ENCODE results near the gene DCXR.

DNA sequence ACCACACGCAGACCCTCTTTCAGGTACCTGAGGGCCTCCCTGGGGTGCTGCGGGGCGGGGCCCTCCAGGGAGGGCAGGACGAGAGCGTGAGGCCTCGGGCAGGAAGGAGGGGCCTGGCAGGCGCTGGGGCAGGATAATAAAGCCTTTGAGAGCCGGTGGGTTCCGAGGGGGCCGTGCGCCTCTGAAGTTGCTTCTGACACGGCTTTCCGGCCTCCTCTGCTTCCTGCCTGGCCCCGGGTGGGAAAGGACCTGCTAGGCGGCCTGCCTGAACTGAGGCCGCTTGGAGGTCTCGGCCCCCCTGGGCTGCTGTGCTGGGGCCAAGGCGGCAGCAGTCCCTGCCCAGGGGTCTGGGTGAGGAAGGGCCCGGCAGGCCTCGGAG is 25.2 kb downstream of the DCXR start:
- TF ChIP-seq, protein P1, sequence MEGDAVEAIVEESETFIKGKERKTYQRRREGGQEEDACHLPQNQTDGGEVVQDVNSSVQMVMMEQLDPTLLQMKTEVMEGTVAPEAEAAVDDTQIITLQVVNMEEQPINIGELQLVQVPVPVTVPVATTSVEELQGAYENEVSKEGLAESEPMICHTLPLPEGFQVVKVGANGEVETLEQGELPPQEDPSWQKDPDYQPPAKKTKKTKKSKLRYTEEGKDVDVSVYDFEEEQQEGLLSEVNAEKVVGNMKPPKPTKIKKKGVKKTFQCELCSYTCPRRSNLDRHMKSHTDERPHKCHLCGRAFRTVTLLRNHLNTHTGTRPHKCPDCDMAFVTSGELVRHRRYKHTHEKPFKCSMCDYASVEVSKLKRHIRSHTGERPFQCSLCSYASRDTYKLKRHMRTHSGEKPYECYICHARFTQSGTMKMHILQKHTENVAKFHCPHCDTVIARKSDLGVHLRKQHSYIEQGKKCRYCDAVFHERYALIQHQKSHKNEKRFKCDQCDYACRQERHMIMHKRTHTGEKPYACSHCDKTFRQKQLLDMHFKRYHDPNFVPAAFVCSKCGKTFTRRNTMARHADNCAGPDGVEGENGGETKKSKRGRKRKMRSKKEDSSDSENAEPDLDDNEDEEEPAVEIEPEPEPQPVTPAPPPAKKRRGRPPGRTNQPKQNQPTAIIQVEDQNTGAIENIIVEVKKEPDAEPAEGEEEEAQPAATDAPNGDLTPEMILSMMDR (conservative IDR thresholded peaks at IDR 0.05; ENCODE audit: low read length): no peak
- no peak for TF ChIP-seq EZH2phosphoT487 (IDR thresholded peaks at IDR 0.05; ENCODE audit: borderline replicate concordance, low read depth, low read length)

Measured in OCI-LY7 (cell line).